ENCODE measurements around the gene LRMDA. TPM values are rescaled to one million over a fixed set of nuclear protein-coding genes. Genes with fewer than 3 reads are reported as not detected.

The LRMDA gene
- total RNA-seq, 4 donors from 2014 or later = 7.3 to 20.1 (median 8.4) TPM

DNA sequence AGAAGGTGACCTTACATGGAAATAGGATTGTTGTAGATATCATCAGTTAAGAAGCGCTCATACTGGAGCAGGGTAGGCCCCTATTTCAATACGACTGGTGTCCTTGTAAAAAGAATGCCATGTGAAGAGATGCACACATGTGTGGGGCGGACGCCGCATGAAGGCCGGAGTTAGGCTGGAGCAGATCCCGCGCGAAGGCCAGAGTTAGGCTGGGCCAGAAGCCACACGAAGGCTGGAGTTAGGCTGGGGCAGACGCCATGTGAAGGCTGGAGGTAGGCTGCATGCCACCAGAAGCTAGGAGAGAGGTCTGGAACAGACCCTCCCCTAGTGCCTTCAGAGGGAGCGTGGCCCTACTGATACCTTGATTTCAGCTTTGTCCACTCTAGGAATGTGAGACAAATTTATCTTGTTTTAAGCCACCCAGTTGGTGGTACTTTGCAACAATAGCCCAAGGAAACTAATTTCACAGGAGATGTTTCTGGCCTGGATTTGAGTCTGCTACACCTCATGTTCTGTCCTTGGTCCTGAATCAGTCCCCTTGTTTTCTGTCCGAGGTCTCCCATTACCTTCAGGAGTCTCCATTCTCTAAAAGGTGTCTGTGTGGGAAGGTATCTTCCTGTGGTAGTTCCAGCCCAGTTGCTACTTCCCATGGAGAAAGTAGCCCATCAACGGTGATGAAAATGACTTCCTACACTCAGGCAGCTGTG, 585.8 kb downstream of the LRMDA start:
- no peaks in the 10 kb centered on the region for H3K4me1 ChIP-seq
- H3K4me3 ChIP-seq = no peak overlapping the region
- H3K36me3 ChIP-seq = no peaks in the 10 kb centered on the region
- 92 to 95% methylated on average over 9 to 10 of the region's 14 CpGs for WGBS, 2 donors (ENCODE audit: low coverage in 1 of 2)
- no peaks in the 10 kb centered on the region for H3K27me3 ChIP-seq
- TF ChIP-seq POLR2A (IDR thresholded peaks at IDR 0.05) (no peak), POLR2AphosphoS5 (IDR thresholded peaks at IDR 0.05) (no peak), EP300 (IDR thresholded peaks at IDR 0.05) (no peak)
- TF ChIP-seq, protein P1, sequence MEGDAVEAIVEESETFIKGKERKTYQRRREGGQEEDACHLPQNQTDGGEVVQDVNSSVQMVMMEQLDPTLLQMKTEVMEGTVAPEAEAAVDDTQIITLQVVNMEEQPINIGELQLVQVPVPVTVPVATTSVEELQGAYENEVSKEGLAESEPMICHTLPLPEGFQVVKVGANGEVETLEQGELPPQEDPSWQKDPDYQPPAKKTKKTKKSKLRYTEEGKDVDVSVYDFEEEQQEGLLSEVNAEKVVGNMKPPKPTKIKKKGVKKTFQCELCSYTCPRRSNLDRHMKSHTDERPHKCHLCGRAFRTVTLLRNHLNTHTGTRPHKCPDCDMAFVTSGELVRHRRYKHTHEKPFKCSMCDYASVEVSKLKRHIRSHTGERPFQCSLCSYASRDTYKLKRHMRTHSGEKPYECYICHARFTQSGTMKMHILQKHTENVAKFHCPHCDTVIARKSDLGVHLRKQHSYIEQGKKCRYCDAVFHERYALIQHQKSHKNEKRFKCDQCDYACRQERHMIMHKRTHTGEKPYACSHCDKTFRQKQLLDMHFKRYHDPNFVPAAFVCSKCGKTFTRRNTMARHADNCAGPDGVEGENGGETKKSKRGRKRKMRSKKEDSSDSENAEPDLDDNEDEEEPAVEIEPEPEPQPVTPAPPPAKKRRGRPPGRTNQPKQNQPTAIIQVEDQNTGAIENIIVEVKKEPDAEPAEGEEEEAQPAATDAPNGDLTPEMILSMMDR (IDR thresholded peaks at IDR 0.05) = no peak
- H3K9me3 ChIP-seq = no peaks in the 10 kb centered on the region
- ATAC-seq = no peak
- no peak overlapping the region for H3K27ac ChIP-seq

- no peak for ATAC-seq
- no peak overlapping the region for H3K27ac ChIP-seq
- H3K36me3 ChIP-seq = no peaks in the 10 kb centered on the region
- H3K4me3 ChIP-seq = no peak overlapping the region
- WGBS, 2 donors (ENCODE audit: low coverage in 1 of 2) = 76 to 90% methylated on average over 2 to 6 of the region's 6 CpGs
- no peaks in the 10 kb centered on the region for H3K4me1 ChIP-seq
- no peaks in the 10 kb centered on the region for H3K9me3 ChIP-seq
- no peak for TF ChIP-seq POLR2A (IDR thresholded peaks at IDR 0.05)
- TF ChIP-seq POLR2AphosphoS5 (IDR thresholded peaks at IDR 0.05) = no peak
- TF ChIP-seq, protein P1 (IDR thresholded peaks at IDR 0.05) = no peak
- no peak for TF ChIP-seq EP300 (IDR thresholded peaks at IDR 0.05)
- H3K27me3 ChIP-seq = no peaks in the 10 kb centered on the region
Observed at GRCh38 chr10:76017733-76018433, 586.5 kb downstream of the LRMDA start.

GRCh38 chr10:76020630-76021029, 589.2 kb downstream of the LRMDA start:
- Histone ChIP-seq H3K27ac (no peak overlapping the region), H3K4me3 (no peak overlapping the region), H3K27me3 (no peaks in the 10 kb centered on the region), H3K9me3 (no peaks in the 10 kb centered on the region), H3K4me1 (no peaks in the 10 kb centered on the region), H3K36me3 (no peaks in the 10 kb centered on the region)
- ATAC-seq = no peak
- TF ChIP-seq POLR2A (IDR thresholded peaks at IDR 0.05) = no peak
- TF ChIP-seq, protein P1 (IDR thresholded peaks at IDR 0.05) = no peak
- WGBS, 2 donors (ENCODE audit: low coverage in 1 of 2) = 93 to 100% methylated on average over 1 to 2 of the region's 2 CpGs

DNA sequence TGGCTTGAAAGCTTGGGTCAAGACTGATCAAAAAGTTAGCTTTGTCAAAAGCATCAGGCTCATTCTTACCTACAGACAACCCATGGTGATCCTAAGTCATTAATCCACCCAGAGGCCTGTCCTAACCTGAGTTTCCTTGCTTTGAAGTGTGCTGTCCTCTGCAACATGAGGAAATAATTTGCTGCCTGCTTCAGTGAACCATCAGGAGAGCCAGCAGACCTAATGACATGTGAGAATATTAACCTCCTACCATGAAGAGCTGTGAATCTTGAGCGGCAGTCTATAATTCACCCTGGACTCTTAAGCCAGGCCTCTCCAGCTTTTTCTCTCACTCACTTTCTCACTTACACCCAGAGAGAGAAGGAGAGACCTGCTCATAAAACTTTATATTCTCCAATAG, 590.0 kb downstream of the LRMDA start:
- H3K9me3 ChIP-seq = no peaks in the 10 kb centered on the region
- H3K36me3 ChIP-seq = no peaks in the 10 kb centered on the region
- TF ChIP-seq EP300 (IDR thresholded peaks at IDR 0.05) = no peak
- no peak for TF ChIP-seq POLR2A (IDR thresholded peaks at IDR 0.05)
- TF ChIP-seq POLR2AphosphoS5 (IDR thresholded peaks at IDR 0.05) = no peak
- TF ChIP-seq, protein P1 (IDR thresholded peaks at IDR 0.05) = no peak
- ATAC-seq = no peak
- H3K4me1 ChIP-seq = no peaks in the 10 kb centered on the region
- no peaks in the 10 kb centered on the region for H3K27me3 ChIP-seq
- H3K27ac ChIP-seq = no peak overlapping the region
- H3K4me3 ChIP-seq = no peak overlapping the region
- WGBS, 2 donors (ENCODE audit: low coverage in 1 of 2) = 67% methylated on average over 1 of the region's 1 CpG; no CpG with 5 or more reads in 1 of the 2 donors

DNA sequence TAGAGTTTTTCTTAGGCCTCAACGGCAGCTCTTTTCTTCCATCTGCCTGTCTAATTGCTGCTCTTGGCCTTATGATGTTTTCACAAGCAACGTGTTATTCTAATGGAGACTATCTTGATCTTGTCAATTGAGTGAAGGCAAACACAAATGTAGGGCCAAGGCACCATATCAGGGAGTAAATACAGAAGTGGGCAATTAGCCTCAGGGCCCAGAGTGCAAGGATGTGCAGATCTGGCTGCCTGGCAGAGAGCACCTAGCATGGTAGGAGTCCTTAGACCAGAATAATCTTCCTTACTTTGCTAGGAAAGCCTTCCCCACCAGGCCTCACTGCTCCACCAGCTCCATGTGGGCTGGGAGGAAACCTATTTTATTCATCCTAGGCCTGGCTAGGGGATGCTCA, 590.9 kb downstream of the LRMDA start:
- Histone ChIP-seq H3K4me3 (no peak overlapping the region), H3K9me3 (no peaks in the 10 kb centered on the region), H3K4me1 (no peaks in the 10 kb centered on the region), H3K36me3 (no peaks in the 10 kb centered on the region), H3K27me3 (no peaks in the 10 kb centered on the region), H3K27ac (no peak overlapping the region)
- TF ChIP-seq POLR2A (IDR thresholded peaks at IDR 0.05) (no peak), EP300 (IDR thresholded peaks at IDR 0.05) (no peak), POLR2AphosphoS5 (IDR thresholded peaks at IDR 0.05) (no peak)
- TF ChIP-seq, protein P1 (IDR thresholded peaks at IDR 0.05) = no peak
- ATAC-seq = no peak
- 93 to 100% methylated on average over 1 to 2 of the region's 2 CpGs for WGBS, 2 donors (ENCODE audit: low coverage in 1 of 2)
